ENCODE results near the gene LPXN.

DNA sequence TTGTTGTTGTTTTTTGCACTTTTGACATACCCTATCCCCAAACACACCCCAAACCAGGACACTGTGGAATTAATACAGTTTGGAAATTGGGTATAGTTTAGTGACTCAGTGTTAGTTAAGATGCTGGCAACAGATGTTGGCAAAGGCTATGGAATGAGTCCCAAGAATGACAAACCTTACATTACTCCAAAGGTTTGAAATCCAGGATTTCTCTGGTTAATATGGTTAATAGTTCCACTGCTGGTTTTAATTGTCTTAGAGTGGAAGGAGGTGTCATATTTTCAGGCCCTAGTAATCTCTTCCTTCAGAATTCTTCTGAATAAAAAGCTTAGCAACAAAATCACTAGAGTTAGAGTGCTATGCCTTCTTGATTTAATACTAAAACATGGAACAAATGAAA is 775 bp downstream of the LPXN start:
- TF ChIP-seq, protein P1, sequence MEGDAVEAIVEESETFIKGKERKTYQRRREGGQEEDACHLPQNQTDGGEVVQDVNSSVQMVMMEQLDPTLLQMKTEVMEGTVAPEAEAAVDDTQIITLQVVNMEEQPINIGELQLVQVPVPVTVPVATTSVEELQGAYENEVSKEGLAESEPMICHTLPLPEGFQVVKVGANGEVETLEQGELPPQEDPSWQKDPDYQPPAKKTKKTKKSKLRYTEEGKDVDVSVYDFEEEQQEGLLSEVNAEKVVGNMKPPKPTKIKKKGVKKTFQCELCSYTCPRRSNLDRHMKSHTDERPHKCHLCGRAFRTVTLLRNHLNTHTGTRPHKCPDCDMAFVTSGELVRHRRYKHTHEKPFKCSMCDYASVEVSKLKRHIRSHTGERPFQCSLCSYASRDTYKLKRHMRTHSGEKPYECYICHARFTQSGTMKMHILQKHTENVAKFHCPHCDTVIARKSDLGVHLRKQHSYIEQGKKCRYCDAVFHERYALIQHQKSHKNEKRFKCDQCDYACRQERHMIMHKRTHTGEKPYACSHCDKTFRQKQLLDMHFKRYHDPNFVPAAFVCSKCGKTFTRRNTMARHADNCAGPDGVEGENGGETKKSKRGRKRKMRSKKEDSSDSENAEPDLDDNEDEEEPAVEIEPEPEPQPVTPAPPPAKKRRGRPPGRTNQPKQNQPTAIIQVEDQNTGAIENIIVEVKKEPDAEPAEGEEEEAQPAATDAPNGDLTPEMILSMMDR (conservative IDR thresholded peaks at IDR 0.05; ENCODE audit: low read length): no peak
- TF ChIP-seq EZH2phosphoT487 (IDR thresholded peaks at IDR 0.05; ENCODE audit: borderline replicate concordance): no peak
